ENCODE results near the gene BCL2L15. TPM values are rescaled to one million over a fixed set of nuclear protein-coding genes. Genes with fewer than 3 reads are reported as not detected.

The BCL2L15 gene
- total RNA-seq, result 4.4 and 5.5 TPM in 2 replicates

GRCh38 chr1:113887402-113888175 is at the start of gene BCL2L15:
TSS of gene BCL2L15 (minus strand) at chr1:113887581. CDS start at chr1:113887375, 206 bp downstream.
- intact Hi-C loops (cut with micrococcal nuclease), result no loop called here

GRCh38 chr1:113937146-113937545 is 49.8 kb upstream of the BCL2L15 start:
- intact Hi-C loops (cut with micrococcal nuclease), result no loop called here

DNA sequence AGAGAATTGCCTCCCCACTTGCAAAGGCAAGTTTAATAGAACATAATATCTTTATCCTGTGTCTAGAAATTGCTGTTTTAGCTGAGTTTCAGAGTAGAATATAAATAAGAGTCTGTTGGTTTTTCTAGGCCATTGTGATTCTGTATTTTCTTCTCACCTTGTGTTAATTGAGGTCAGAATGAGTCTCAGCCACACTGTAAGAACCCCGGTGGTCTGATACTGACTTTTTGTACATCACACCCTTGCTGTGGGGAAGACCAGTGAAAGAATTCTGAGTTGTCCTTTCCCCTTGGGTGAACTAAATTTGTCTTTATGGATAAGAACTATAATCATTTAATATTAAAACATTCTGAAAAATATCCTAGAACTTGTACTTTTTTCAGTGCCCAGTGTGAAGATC is 48.6 kb upstream of the BCL2L15 start:
- intact Hi-C loops (cut with micrococcal nuclease), result no loop called here

- intact Hi-C loops (cut with micrococcal nuclease), result no loop called here
These were observed 47.8 kb upstream of the BCL2L15 start for GRCh38 chr1:113935176-113935575.

GRCh38 chr1:113934511-113935055 is 47.2 kb upstream of the BCL2L15 start:
- intact Hi-C loops (cut with micrococcal nuclease), result loop anchor here (5.0 kb wide), 1 partner anchor 862 kb away; the partner anchor contains the start of gene LRIG2

- intact Hi-C loops (cut with micrococcal nuclease), result loop anchor here (5.0 kb wide), 1 partner anchor 862 kb away; the partner anchor contains the start of gene LRIG2
These were observed 46.6 kb upstream of the BCL2L15 start for GRCh38 chr1:113934006-113934405.

DNA sequence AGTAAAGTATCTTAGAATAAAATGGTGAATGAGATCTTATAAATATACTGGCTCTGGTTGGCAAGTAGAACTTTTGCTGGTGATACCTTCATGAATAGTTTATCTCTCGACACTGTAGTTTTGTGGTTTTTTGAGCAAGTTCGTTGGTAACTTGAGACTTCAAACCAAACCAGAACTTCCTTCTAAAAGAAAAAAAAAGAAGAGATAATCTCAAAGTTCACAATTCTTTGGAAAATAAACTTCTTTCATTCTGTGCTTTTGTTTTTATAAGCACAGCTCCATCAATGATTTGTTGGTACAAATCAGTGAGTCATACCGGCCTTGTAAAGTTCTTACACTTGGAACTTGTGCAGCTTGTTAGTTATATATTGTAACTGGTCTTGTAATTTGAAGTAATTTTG is 44.1 kb upstream of the BCL2L15 start:
- intact Hi-C loops (cut with micrococcal nuclease), result loop anchor here (1.0 to 5.0 kb wide), 6 partner anchors 9 to 1313 kb away; partner anchors contain the start of genes CAPZA1, LRIG2, SLC16A1 and ST7L

GRCh38 chr1:113930499-113931161 is 43.2 kb upstream of the BCL2L15 start:
- intact Hi-C loops (cut with micrococcal nuclease), result loop anchor here (1.0 to 5.0 kb wide), 7 partner anchors 10 to 1312 kb away; partner anchors contain the start of genes CAPZA1, LRIG2, MAGI3 and SLC16A1

DNA sequence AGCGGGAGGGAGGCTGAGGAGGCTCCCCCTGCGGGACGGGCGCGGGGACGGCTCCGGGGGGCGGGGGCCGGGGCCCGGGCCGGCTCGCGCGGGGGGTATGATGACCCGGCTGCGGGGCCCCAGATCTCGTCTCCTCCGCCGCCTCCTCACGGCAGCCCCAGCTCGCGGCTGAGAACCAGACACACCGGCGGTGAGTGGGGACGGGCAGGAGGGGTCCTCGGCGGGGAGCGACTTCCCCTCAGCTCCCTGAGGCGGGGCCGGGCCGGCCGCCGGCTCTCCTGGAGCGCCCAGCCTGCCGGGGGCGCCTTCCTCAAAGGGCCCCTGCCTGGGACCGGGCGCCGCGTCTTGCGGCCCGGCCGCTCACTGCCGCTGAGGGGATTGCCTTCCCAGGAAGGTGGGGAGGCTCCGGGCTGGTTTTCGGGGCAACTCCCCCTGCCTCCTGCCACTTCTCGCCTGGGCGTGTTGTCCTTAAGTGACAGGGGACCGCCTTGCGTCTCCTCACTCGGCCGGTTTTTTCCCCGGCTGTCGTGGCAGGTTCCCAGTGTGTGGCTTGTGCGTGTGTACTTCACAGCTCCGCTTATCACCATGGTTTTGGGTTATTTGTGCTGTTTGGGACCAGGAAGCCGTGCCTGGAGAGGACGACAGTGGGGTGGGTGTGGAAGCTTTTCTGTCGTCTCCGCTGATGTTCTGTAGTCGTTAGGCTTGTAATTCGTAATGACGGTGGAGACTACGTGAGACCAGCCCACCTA is 42.5 kb upstream of the BCL2L15 start:
- intact Hi-C loops (cut with micrococcal nuclease), result loop anchor here (1.0 to 5.0 kb wide), 15 partner anchors 17 to 1311 kb away; partner anchors contain the start of genes BCAS2, CAPZA1, CSDE1 and DCLRE1B

- intact Hi-C loops (cut with micrococcal nuclease), result loop anchor here (1.0 to 5.0 kb wide), 10 partner anchors 24 to 1212 kb away; partner anchors contain the start of genes BCAS2, CSDE1, DCLRE1B and PHTF1
These were observed 41.8 kb upstream of the BCL2L15 start, which contains the start of gene HIPK1 for GRCh38 chr1:113928941-113929749. TSS of gene HIPK1 (plus strand) at chr1:113929324.

GRCh38 chr1:113928187-113928930 is 41.0 kb upstream of the BCL2L15 start:
- intact Hi-C loops (cut with micrococcal nuclease), result loop anchor here (2.0 to 5.0 kb wide), 2 partner anchors 828 to 1211 kb away; partner anchors contain the start of genes CSDE1 and PPM1J

DNA sequence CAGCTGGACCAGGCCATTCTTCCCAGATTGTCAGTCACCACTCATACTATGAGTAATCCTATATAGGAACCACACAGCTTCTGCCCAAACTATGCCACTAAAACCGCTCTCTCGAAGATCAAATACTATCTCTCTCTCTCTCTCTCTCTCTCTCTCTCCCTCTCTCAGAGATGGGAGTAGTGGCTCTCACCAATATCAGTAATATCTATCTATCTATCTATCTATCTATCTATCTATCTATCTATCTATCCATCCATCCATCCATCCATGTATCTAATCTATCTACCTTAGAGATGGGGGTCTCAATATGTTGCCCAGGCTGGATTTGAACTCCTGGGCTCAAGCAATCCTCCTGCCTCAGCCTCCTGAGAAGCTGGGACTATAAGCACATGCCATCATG is 37.1 kb upstream of the BCL2L15 start:
- intact Hi-C loops (cut with micrococcal nuclease), result no loop called here

DNA sequence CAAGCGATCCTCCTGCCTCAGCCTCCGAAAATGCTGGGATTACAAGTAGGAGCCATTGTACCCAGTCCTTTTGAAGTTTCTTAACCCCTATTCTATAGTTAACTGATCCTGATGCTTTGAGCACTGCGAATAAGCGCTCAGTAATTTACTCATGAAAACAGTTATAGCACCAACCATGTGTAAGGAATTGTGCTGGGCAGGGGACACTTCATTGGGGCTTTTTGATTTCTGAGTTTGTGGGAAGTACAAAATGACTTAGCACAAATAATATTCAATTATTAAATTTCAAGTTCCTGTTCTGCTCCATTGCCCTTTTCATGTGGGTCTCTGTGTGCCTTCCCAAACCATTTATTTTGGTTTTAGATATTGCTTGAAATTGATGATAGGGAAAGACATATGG is 35.6 kb upstream of the BCL2L15 start:
- intact Hi-C loops (cut with micrococcal nuclease), result no loop called here

DNA sequence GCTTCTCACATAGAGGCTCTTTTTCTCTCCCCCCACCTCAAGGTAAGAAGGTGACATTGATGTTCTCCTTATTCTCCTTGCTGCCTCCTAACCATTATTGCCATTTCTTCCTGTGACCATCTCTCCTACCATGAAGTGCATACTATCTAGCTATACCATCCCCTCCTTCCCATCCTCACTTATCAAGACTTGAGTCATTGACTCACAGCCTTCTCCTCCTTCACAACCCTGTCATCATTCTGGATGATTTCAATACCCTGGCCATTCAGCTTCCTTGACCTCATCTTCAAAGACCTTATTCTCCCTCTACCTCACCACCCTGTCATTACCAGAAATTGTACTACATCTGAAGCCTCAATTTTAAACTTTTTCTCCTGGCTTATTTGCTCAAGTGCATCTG is 30.9 kb upstream of the BCL2L15 start:
- intact Hi-C loops (cut with micrococcal nuclease), result no loop called here

GRCh38 chr1:113917400-113918082 is 30.2 kb upstream of the BCL2L15 start:
- intact Hi-C loops (cut with micrococcal nuclease), result no loop called here

DNA sequence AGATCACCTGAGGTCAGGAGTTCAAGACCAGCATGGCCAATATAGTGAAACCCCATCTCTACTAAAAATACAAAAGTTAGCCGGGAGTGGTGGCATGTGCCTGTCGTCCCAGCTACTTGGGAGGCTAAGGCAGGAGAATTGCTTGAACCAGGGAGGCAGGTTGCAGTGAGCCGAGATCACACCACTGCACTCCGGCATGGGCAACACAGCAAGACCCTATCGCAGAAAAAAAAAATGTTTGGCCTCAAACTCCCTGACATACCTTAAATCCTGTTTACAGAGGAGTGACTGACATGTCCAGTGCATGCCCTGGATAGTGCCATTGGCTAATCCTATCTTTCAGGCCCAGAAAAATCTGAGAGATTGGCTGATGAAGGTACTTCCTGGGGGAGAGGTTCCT is 29.6 kb upstream of the BCL2L15 start:
- intact Hi-C loops (cut with micrococcal nuclease), result no loop called here

- intact Hi-C loops (cut with micrococcal nuclease), result no loop called here
These were observed 26.7 kb upstream of the BCL2L15 start for GRCh38 chr1:113913887-113914664.

DNA sequence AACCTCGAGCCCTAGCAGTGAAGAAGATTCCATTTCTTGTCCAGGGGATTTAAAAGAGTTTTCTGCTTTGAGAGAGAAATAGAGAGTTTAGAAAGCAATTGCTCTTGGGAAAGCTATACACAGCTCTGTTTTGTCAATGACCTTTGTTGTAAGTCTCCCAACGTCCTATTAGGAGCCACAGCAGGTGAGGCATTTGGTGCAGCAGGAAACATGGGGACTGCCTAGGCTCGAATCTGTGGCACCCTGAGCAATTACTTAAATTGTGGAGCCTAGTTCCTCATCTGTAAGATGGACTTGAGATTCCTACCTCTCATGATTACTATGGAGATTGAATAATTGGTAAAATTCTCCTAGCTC is 25.9 kb upstream of the BCL2L15 start:
- intact Hi-C loops (cut with micrococcal nuclease), result no loop called here
